ENCODE results near the gene GALNT2. TPM values are rescaled to one million over a fixed set of nuclear protein-coding genes. Genes with fewer than 3 reads are reported as not detected.
A peak's percentile ranks its signal among the peaks of the same experiment; 100 is the strongest.

The GALNT2 gene
- total RNA-seq, 1 donor from 2014 or later = 29.3 TPM

- intact Hi-C loops (cut with DNase I) = loop anchor here (5.0 to 10.0 kb wide), 2 partner anchors 322 to 504 kb away; no protein-coding TSS in a partner anchor
- DNase-seq (ENCODE audit: low spot score) = no peak
Measured at GRCh38 chr1:230166366-230167132, 99.5 kb downstream of the GALNT2 start.

DNA sequence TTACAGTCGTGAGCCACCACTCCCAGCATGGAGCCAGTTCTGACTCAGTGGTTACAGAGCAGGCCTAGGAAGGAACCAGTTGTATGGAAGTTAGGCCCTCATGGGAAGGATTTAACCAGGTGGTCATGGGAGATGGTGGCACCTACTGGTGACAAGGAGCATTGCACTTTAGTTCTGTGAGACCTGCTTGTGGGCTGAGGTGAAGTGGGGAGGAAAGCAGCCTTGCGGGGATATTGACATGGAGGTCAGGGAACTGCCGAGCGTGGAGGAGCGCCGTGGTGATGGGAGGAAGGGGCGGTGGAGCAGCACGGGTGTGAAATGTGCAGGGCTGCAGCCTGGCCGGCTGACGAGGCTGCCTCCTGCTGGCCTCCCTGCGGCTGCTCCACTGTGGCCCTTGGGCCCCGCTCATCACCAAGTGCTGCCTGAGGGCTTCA, 100.4 kb downstream of the GALNT2 start:
- DNase-seq (ENCODE audit: low spot score) = no peak
- intact Hi-C loops (cut with DNase I) = loop anchor here (5.0 to 10.0 kb wide), 2 partner anchors 323 to 505 kb away; no protein-coding TSS in a partner anchor

DNA sequence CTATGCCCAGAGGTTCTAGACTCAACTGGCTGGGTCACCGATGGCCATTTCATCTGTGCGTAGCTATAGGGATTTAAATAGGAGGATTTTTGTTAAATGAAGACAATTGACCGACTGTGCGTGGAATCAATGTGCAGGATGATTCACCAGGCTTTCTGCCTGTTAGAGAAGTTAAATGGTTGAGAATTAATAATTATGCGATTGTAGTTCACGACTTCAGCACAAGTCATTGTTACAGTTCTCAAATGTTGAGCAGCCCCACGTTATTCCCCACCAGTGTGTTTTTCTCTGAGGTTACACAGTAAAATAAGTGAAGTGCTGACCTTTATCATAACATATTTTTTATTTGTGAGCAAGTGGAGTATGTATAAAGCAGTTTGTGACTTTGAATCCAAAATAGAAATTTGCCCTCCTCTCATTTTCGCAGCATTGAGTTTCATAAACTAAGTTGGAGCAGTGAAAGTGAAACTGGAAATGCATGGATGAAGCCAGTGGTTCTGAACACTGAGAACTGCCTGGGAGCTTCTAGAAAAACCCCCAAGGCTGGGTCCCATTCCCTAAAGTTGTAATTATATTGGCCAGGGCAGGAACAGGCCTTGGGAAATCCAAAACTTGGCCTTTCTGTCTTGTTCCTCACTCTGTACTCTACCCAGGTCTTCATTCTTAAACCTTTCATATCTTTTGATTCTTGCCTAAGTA, 102.6 kb downstream of the GALNT2 start:
- no peak for DNase-seq (ENCODE audit: low spot score)
- intact Hi-C loops (cut with DNase I) = loop anchor here (5.0 to 10.0 kb wide), 2 partner anchors 325 to 507 kb away; no protein-coding TSS in a partner anchor

- DNase-seq (ENCODE audit: low spot score) = no peak
- intact Hi-C loops (cut with DNase I) = no loop called here
Measured at GRCh38 chr1:230170153-230170547, 103.1 kb downstream of the GALNT2 start.

DNA sequence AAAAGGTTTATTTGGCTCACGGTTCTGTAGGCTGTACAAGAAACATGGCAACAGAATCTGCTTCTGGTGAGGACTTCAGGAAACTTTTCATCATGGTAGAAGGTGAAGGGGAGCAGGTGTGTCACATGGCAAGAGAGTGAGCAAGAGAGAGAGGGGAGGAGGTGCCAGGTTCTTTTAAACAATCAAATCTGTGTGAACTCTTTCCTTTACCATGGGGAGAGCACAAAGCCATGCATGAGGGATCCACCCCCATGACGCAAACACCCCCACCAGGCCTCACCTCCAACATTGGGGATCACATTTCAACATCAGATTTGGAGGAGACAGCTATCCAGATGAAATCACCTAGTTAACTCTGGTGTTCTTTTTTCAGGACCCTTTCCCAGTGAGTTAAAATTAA, 103.6 kb downstream of the GALNT2 start:
- no peak for DNase-seq (ENCODE audit: low spot score)
- intact Hi-C loops (cut with DNase I) = no loop called here

- intact Hi-C loops (cut with DNase I) = no loop called here
- no peak for DNase-seq (ENCODE audit: low spot score)
Measured at GRCh38 chr1:230171356-230172015, 104.4 kb downstream of the GALNT2 start.

GRCh38 chr1:230172016-230172537, 105.0 kb downstream of the GALNT2 start:
- intact Hi-C loops (cut with DNase I) = no loop called here
- DNase-seq (ENCODE audit: low spot score) = no peak

DNA sequence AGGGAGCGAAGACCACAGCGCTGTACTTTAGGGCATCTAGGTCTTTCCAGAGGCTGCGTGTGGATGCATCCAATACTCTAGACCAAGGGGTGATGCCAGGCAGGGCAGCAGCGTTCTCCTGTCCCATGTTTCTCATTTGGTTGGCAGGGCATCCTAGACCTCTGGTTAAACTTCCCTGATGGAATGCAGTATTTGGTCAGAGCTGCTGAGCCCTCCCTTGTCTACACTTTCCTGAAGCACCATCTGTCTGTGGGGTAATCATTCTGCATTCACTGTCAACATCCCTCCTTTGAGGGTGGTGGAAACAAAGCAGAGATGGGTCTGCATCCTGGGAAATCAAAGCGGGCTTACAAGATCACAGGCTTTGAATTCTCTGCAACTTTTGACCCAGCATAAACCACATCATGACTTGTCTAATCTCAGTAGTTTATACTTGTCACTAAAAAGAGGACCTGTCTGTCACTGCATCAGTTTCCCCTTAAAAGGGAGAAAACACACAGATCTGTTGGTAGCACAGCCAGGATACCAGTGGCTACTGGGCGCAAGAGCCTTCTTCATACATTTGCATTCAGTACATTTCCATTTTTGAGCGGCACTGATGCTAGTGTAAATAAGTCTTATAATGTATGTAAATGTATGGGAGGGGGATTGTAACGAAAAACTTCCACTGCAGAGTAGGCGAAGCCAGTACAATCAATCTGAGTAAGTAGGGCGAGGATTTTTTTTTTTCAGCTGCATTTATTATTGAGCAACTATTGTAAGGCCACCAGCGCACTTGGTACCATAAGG, 106.3 kb downstream of the GALNT2 start:
- intact Hi-C loops (cut with DNase I) = no loop called here
- no peak for DNase-seq (ENCODE audit: low spot score)

GRCh38 chr1:230174041-230174440, 107.0 kb downstream of the GALNT2 start:
- DNase-seq (ENCODE audit: low spot score) = no peak
- intact Hi-C loops (cut with DNase I) = no loop called here

- intact Hi-C loops (cut with DNase I) = no loop called here
- DNase-seq (ENCODE audit: low spot score) = no peak
Measured at GRCh38 chr1:230174471-230175162, 107.6 kb downstream of the GALNT2 start.

- intact Hi-C loops (cut with DNase I) = no loop called here
- DNase-seq (ENCODE audit: low spot score) = no peak
Measured at GRCh38 chr1:230175163-230175747, 108.2 kb downstream of the GALNT2 start.

DNA sequence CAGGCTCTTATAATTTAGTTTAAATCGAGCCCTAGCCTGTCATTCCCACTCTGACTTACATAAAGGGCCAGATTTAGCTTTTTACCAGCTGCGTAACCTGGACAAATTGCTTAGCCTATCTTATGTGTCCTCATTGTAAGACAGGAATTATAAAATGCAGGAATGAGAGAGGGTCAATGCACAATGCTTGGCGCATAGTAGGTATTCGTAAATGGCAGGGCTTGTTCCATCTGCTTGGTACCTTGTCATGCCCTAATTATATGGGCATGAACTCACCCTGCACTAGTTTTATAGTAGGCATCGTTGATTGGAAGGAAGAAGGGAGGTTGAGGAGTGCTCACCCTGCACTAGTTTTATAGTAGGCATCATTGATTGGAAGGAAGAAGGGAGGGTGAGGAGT, 108.8 kb downstream of the GALNT2 start:
- no peak for DNase-seq (ENCODE audit: low spot score)
- intact Hi-C loops (cut with DNase I) = no loop called here

- intact Hi-C loops (cut with DNase I) = no loop called here
- no peak for DNase-seq (ENCODE audit: low spot score)
Measured at GRCh38 chr1:230176326-230176725, 109.3 kb downstream of the GALNT2 start.

GRCh38 chr1:230176871-230177411, 109.9 kb downstream of the GALNT2 start:
- peak; percentile 82 for DNase-seq (ENCODE audit: low spot score)
- intact Hi-C loops (cut with DNase I) = no loop called here

DNA sequence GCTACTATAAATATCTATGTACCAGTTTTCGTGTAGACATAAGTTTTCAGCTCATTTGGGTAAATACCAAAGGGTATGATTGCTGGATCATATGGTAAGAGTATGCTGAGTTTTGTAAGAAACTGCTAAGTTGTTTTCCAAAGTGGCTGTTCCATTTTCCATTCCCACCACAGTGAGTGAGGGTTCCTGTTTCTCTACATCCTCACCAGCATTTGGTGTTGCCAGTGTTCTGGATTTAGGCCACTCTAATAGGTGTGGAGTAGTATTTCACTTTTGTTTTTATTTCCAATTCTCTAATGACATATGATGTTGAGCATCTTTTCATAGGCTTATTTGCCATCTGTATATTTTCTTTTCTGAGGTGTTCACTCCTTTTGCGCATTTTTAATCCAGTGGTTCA, 112.2 kb downstream of the GALNT2 start:
- no peak for DNase-seq (ENCODE audit: low spot score)
- intact Hi-C loops (cut with DNase I) = no loop called here

DNA sequence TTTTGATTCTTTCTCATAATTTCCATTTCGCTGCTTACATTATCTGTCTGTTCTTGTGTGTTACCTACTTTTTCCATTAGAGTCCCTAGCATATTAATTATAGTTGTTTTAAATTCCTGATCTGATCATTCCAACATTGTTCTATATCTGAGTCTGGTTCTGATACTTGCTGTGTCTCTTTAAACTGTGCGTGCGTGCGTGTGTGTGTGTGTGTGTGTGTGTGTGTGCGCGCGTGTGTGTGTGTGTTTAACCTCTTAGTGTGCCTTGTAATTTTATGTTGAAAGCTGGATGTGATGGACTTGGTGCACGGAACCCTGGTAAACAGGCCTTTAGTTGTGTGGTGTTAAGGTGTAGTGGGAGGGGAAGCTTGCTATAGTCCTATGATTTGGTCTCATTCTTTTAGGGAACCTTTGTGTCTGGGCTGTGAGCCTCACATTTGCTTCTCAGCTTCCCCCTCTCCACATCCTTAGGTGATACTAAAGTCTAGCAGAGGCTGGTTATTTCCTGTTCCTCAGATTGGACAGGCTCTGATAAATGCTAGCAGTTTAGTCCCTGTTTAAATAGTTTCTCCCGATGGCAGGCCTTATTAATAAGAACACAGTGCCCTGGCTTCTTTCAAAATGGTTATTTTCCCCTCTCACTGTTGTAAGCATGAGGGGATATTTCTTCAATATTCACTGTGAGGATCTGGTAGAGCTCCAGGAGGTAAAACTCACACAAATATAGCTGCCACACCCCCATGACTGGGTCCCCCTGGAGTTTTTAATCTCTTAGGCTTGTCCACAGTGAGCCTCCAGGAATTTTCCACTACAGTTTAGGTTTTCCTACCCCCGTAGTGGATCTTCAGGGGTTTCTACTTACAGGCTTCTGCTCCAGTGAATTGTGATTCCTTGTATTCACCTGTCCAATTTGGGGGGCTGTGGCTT, 118.3 kb downstream of the GALNT2 start:
- intact Hi-C loops (cut with DNase I) = no loop called here
- DNase-seq (ENCODE audit: low spot score) = no peak
